GM23338 (cell line): ENCODE results near the gene SIGLEC15. TPM values are rescaled to one million over a fixed set of nuclear protein-coding genes. Genes with fewer than 3 reads are reported as not detected.

Experiments used
- ATAC-seq: fragments of 200-7000 bp; cut with Tn5 transposase; 3 replicates; pipeline ENCODE4 v1.9.1; 2020
- DNase-seq: peaks from one replicate; pipeline ENCODE4 v3.0.0-alpha.2; 2015; ENCODE audit warnings: low spot score
- H2AFZ ChIP-seq: fragments of 200-600 bp; sonication (generic); 2 replicates; pipeline ENCODE4 v1.8.0; 2016; ENCODE audit warnings: antibody characterized with exemption, mild to moderate bottlenecking, moderate library complexity
- H3F3A ChIP-seq: fragments of 200-600 bp; sonication (generic); replicated peaks from 2 replicates; pipeline ENCODE4 v1.8.0; 2017; ENCODE audit warnings: antibody characterized with exemption, mixed run types, low read depth
- H3K27ac ChIP-seq: fragments of 200-600 bp; sonication (generic); 2 replicates; pipeline ENCODE4 v1.6.1; 2016; ENCODE audit warnings: low read depth
- H3K27me3 ChIP-seq: fragments of 200-600 bp; sonication (generic); 2 replicates; pipeline ENCODE4 v1.8.0; 2016; ENCODE audit warnings: mild to moderate bottlenecking, mixed run types, moderate library complexity; ENCODE audit not compliant: insufficient read depth
- H3K36me3 ChIP-seq: fragments of 200-600 bp; sonication (generic); 2 replicates; pipeline ENCODE4 v1.8.0; 2016; ENCODE audit warnings: mild to moderate bottlenecking; ENCODE audit not compliant: insufficient read depth
- H3K4me1 ChIP-seq: fragments of 200-600 bp; sonication (generic); 2 replicates; pipeline ENCODE4 v1.8.0; 2016; ENCODE audit warnings: mild to moderate bottlenecking, moderate library complexity; ENCODE audit not compliant: insufficient read depth
- H3K4me2 ChIP-seq: fragments of 200-600 bp; sonication (generic); 2 replicates; pipeline ENCODE4 v1.7.1; 2017; ENCODE audit warnings: mixed run types
- H3K4me3 ChIP-seq: fragments of 200-600 bp; sonication (generic); 2 replicates; pipeline ENCODE4 v1.6.1; 2016; ENCODE audit warnings: mixed run types
- H3K79me2 ChIP-seq: fragments of 200-600 bp; sonication (generic); replicated peaks from 2 replicates; pipeline ENCODE4 v1.8.0; 2017; ENCODE audit warnings: mild to moderate bottlenecking; ENCODE audit not compliant: insufficient read depth
- H3K9me2 ChIP-seq: fragments of 200-600 bp; sonication (generic); 2 replicates; pipeline ENCODE4 v1.8.0; 2017; ENCODE audit not compliant: insufficient read depth
- H4K20me1 ChIP-seq: fragments of 200-600 bp; sonication (generic); replicated peaks from 2 replicates; pipeline ENCODE4 v1.8.0; 2017; ENCODE audit warnings: mild to moderate bottlenecking; ENCODE audit not compliant: insufficient read depth
- H3K27ac Mint-ChIP-seq: 2 replicates; pipeline ENCODE4 v1.8.0; 2020; ENCODE audit warnings: inconsistent platforms, mild to moderate bottlenecking, moderate library complexity, mixed read lengths
- H3K27me3 Mint-ChIP-seq: 3 replicates; pipeline ENCODE4 v1.8.0; 2022; ENCODE audit warnings: low read depth, mild to moderate bottlenecking, moderate library complexity, mixed read lengths, inconsistent platforms; ENCODE audit not compliant: insufficient read depth, poor library complexity
- H3K36me3 Mint-ChIP-seq: 3 replicates; pipeline ENCODE4 v1.8.0; 2021; ENCODE audit warnings: low read depth, mild to moderate bottlenecking, inconsistent platforms, moderate library complexity, mixed read lengths
- H3K4me1 Mint-ChIP-seq: 3 replicates; pipeline ENCODE4 v1.8.0; 2020; ENCODE audit warnings: mild to moderate bottlenecking, inconsistent platforms, mixed read lengths
- H3K4me3 Mint-ChIP-seq: 3 replicates; pipeline ENCODE4 v1.8.0; 2021; ENCODE audit warnings: moderate library complexity, mild to moderate bottlenecking, inconsistent platforms, mixed read lengths
- H3K9me3 Mint-ChIP-seq: 3 replicates; pipeline ENCODE4 v1.8.0; 2020; ENCODE audit warnings: moderate library complexity, mild to moderate bottlenecking, inconsistent platforms, mixed read lengths
- CREB1 ChIP-seq: fragments of 250-450 bp; sonication (Bioruptor Pico); IDR thresholded peaks from 2 replicates; pipeline ENCODE4 v1.5.0; 2020; ENCODE audit warnings: low read depth, mild to moderate bottlenecking, moderate library complexity
- CTCF ChIP-seq, 2 experiments: fragments of 200-600 bp in 1 of 2; sonication (generic) in 1 of 2; conservative IDR thresholded peaks; 2 replicates each; pipeline versions ENCODE4 v1.5.1 to v1.6.1; 2016 to 2017; ENCODE audit warnings: antibody characterized with exemption in 2 of 2, low read depth in 2 of 2, mild to moderate bottlenecking in 2 of 2, moderate library complexity in 1 of 2
- EZH2 ChIP-seq: fragments of 200-600 bp; sonication (generic); IDR thresholded peaks from one replicate; pipeline ENCODE4 v1.8.0; 2017; ENCODE audit warnings: antibody characterized with exemption, mild to moderate bottlenecking, low read depth; ENCODE audit not compliant: unreplicated experiment
- EZH2phosphoT487 ChIP-seq: fragments of 200-600 bp; sonication (generic); IDR thresholded peaks from one replicate; pipeline ENCODE4 v1.8.1; 2018; ENCODE audit warnings: antibody characterized with exemption; ENCODE audit not compliant: unreplicated experiment
- JUNB ChIP-seq: IDR thresholded peaks from one replicate; pipeline ENCODE4 v1.6.1; 2016; ENCODE audit warnings: antibody characterized with exemption; ENCODE audit not compliant: unreplicated experiment
- STAT1 ChIP-seq: IDR thresholded peaks from one replicate; pipeline ENCODE4 v1.6.1; 2016; ENCODE audit warnings: antibody characterized with exemption; ENCODE audit not compliant: unreplicated experiment
- ZNF114 ChIP-seq: fragments of 250-450 bp; sonication (Bioruptor Pico); IDR thresholded peaks from 2 replicates; pipeline ENCODE4 v1.5.0; 2020; ENCODE audit warnings: mild to moderate bottlenecking, moderate library complexity
- ZNF331 ChIP-seq: fragments of 250-450 bp; sonication (Bioruptor Pico); IDR thresholded peaks from 2 replicates; pipeline ENCODE4 v1.5.0; 2020; ENCODE audit warnings: low read depth, mild to moderate bottlenecking, moderate library complexity
- ZNF462 ChIP-seq: fragments of 250-450 bp; sonication (Bioruptor Pico); IDR thresholded peaks from 2 replicates; pipeline ENCODE4 v1.5.0; 2020; ENCODE audit warnings: mild to moderate bottlenecking, moderate library complexity
- polyA plus RNA-seq: library from polyadenylated mRNA; unstranded; fragments of >200 nt; fragmentation: Nextera tagmentation; extraction: Ambion mirVana; gene quantifications from 2 replicates; pipeline ENCODE4 v1.2.1, GENCODE V29; 2016
- total RNA-seq: library from RNA; depleted of rRNA; stranded (reverse); fragments of >200 nt; shearing (Covaris generic); gene quantifications from 2 replicates; pipeline ENCODE4 v1.2.3, GENCODE V29; 2014

The SIGLEC15 gene
- total and polyA plus RNA-seq, 2 experiments from 2014 or later: 0.29 TPM; not detected in 1

- Histone ChIP-seq H3K4me3 (no peak overlapping the region), H3K4me2 (no peak overlapping the region), H4K20me1 (no peaks in the 10 kb centered on the region), H3K79me2 (no peaks in the 10 kb centered on the region), H3F3A (peaks cover 5% of the 10 kb centered on the region; the same call in 1 of the 2 replicates), H3K27me3 (no peaks in the 10 kb centered on the region), H3K36me3 (0 out of 2 replicates have a peak, but pooled peaks cover 4% of the 10 kb centered on the region), H3K4me1 (no peaks in the 10 kb centered on the region), H2AFZ (no peak overlapping the region), H3K9me2 (no peaks in the 10 kb centered on the region), H3K27ac (no peak overlapping the region)
- Mint-ChIP-seq H3K27ac (no peak overlapping the region), H3K27me3 (peaks cover 8% of the 10 kb centered on the region), H3K36me3 (peaks cover 9% of the 10 kb centered on the region; the same call in 2 of the 3 replicates), H3K9me3 (peaks cover 9% of the 10 kb centered on the region), H3K4me3 (no peak overlapping the region), H3K4me1 (peaks cover 9% of the 10 kb centered on the region)
- ATAC-seq (no peak), DNase-seq (no peak)
- TF ChIP-seq ZNF462 (CRISPR knock-in tag): no peak
- TF ChIP-seq STAT1: no peak
- TF ChIP-seq JUNB: no peak
- TF ChIP-seq CREB1 (CRISPR knock-in tag): no peak
These were observed 36.6 kb upstream of the SIGLEC15 start for GRCh38 chr18:45788861-45789260.

GRCh38 chr18:45792506-45793263, 32.8 kb upstream of the SIGLEC15 start:
- Histone ChIP-seq H2AFZ (no peak overlapping the region), H3K4me2 (no peak overlapping the region), H3K27me3 (no peaks in the 10 kb centered on the region), H3K36me3 (0 out of 2 replicates have a peak, but pooled peaks cover 4% of the 10 kb centered on the region), H3F3A (peaks cover 5% of the 10 kb centered on the region; the same call in 1 of the 2 replicates), H3K79me2 (no peaks in the 10 kb centered on the region), H3K4me3 (no peak overlapping the region), H4K20me1 (no peaks in the 10 kb centered on the region), H3K4me1 (no peaks in the 10 kb centered on the region), H3K9me2 (no peaks in the 10 kb centered on the region), H3K27ac (no peak overlapping the region)
- peaks cover 9% of the 10 kb centered on the region for H3K4me1 Mint-ChIP-seq
- peaks cover 4% of the 10 kb centered on the region for H3K27me3 Mint-ChIP-seq
- no peak overlapping the region for H3K4me3 Mint-ChIP-seq
- DNase-seq: no peak
- H3K36me3 Mint-ChIP-seq: peaks cover 10% of the 10 kb centered on the region; the same call in 2 of the 3 replicates
- no peak for ATAC-seq
- H3K27ac Mint-ChIP-seq: no peak overlapping the region
- peaks cover 19% of the 10 kb centered on the region for H3K9me3 Mint-ChIP-seq
- TF ChIP-seq ZNF114: no peak
- TF ChIP-seq EZH2phosphoT487: no peak
- TF ChIP-seq ZNF331 (CRISPR knock-in tag): no peak
- TF ChIP-seq CREB1 (CRISPR knock-in tag): no peak
- no peak for TF ChIP-seq EZH2
- TF ChIP-seq CTCF (conservative IDR thresholded peaks at IDR 0.05; ENCODE audit: low read depth in 2 of 2): no peak
